ENCODE measurements around the gene CSRP1.
A peak's percentile ranks its signal among the peaks of the same experiment; 100 is the strongest.
"Not testable (repeated sequence)": the region's sequence is repeated elsewhere in the genome, so short reads cannot be mapped to it uniquely, and the experiment has no call there.

CSRP1 gene

GRCh38 chr1:201476670-201477344 is 30.1 kb downstream of the CSRP1 start:
- DNase-seq (ENCODE audit: low spot score), result no peak

GRCh38 chr1:201475915-201476669 is 30.8 kb downstream of the CSRP1 start:
- DNase-seq (ENCODE audit: low spot score), result no peak

- no peak for DNase-seq (ENCODE audit: low spot score)
Measured at GRCh38 chr1:201475130-201475529, 31.8 kb downstream of the CSRP1 start.

GRCh38 chr1:201473296-201473695 is 33.6 kb downstream of the CSRP1 start:
- no peak for DNase-seq (ENCODE audit: low spot score)

GRCh38 chr1:201472321-201472720 is 34.6 kb downstream of the CSRP1 start:
- not testable (repeated sequence) for DNase-seq (ENCODE audit: low spot score)

GRCh38 chr1:201471772-201472171 is 35.2 kb downstream of the CSRP1 start:
- DNase-seq (ENCODE audit: low spot score), result no peak

- DNase-seq (ENCODE audit: low spot score), result no peak
Measured at GRCh38 chr1:201470581-201470980, 36.3 kb downstream of the CSRP1 start.

- no peak for DNase-seq (ENCODE audit: low spot score)
Measured at GRCh38 chr1:201469645-201470074, 37.3 kb downstream of the CSRP1 start.

GRCh38 chr1:201468844-201469644 is 37.9 kb downstream of the CSRP1 start, which contains the start of gene PHLDA3:
PHLDA3 (minus strand) TSS chr1:201469188; CDS start chr1:201468786, 402 bp downstream.
- no peak for DNase-seq (ENCODE audit: low spot score)

GRCh38 chr1:201468501-201468843 is 38.5 kb downstream of the CSRP1 start:
- DNase-seq (ENCODE audit: low spot score), result no peak

GRCh38 chr1:201466492-201466891 is 40.4 kb downstream of the CSRP1 start:
- DNase-seq (ENCODE audit: low spot score), result no peak

- DNase-seq (ENCODE audit: low spot score), result no peak
Measured at GRCh38 chr1:201465698-201466290, 41.1 kb downstream of the CSRP1 start.

GRCh38 chr1:201463071-201463552 is 43.8 kb downstream of the CSRP1 start:
- no peak for DNase-seq (ENCODE audit: low spot score)

GRCh38 chr1:201461645-201462441 is 45.1 kb downstream of the CSRP1 start:
- peak; percentile 84 for DNase-seq (ENCODE audit: low spot score)

GRCh38 chr1:201460814-201461644 is 45.9 kb downstream of the CSRP1 start:
- peak; percentile 92 for DNase-seq (ENCODE audit: low spot score)

- DNase-seq (ENCODE audit: low spot score), result no peak
Measured at GRCh38 chr1:201459775-201460174, 47.1 kb downstream of the CSRP1 start.

- no peak for DNase-seq (ENCODE audit: low spot score)
Measured at GRCh38 chr1:201459052-201459451, 47.9 kb downstream of the CSRP1 start.

GRCh38 chr1:201457508-201457960 is 49.4 kb downstream of the CSRP1 start:
- no peak for DNase-seq (ENCODE audit: low spot score)

GRCh38 chr1:201456499-201457309 is 50.2 kb downstream of the CSRP1 start:
- DNase-seq (ENCODE audit: low spot score), result no peak
